ENCODE measurements around the gene SNURF.
"Not testable (repeated sequence)": the region's sequence is repeated elsewhere in the genome, so short reads cannot be mapped to it uniquely, and the experiment has no call there.

Gene SNURF

GRCh38 chr15:24971052-24971451 is 16.3 kb downstream of the SNURF start:
- no peak for DNase-seq (ENCODE audit: low read depth in 2 of 2)

DNA sequence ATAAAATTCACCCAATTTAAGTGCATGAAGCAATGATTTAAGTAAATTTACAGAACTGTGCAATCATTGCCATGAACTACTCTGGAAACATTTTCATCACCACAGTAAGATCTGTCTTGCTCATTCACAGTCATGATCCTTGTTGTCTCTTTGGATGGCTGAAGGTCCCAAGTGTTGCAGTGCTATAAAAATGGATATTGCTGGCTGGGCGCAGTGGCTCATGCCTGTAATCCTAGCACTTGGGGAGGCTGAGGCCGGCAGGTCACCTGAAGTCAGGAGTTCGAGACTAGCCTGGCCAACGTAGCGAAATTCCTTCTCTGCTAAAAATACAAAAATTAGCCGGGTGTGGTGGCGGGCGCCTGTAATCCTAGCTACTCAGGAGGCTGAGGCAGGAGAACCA is 17.0 kb downstream of the SNURF start:
- no peak for DNase-seq (ENCODE audit: low read depth in 2 of 2)

DNA sequence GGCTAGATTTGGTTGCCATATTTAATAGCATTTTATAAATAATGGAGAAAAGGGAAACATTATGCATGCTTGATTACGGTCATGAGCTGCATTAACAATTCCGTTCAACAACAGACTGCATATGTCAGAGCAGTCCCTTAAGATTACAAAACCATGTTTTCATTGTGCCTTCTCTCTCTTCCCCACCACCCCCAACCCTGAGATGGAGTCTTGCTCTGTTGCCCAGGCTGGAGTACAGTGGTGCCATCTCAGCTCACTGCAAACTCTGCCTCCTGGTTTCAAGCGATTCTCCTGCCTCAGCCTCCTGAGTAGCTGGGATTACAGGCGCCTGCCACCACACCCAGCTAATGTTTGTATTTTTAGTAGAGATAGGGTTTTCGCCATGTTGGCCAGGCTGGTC is 17.9 kb downstream of the SNURF start:
- DNase-seq (ENCODE audit: low read depth in 2 of 2) = not testable (repeated sequence)

- DNase-seq (ENCODE audit: low read depth in 2 of 2) = no peak
Observed at GRCh38 chr15:24976932-24977331, 22.1 kb downstream of the SNURF start.

- no peak for DNase-seq (ENCODE audit: low read depth in 2 of 2)
Observed at GRCh38 chr15:24977686-24978085, 22.9 kb downstream of the SNURF start.

DNA sequence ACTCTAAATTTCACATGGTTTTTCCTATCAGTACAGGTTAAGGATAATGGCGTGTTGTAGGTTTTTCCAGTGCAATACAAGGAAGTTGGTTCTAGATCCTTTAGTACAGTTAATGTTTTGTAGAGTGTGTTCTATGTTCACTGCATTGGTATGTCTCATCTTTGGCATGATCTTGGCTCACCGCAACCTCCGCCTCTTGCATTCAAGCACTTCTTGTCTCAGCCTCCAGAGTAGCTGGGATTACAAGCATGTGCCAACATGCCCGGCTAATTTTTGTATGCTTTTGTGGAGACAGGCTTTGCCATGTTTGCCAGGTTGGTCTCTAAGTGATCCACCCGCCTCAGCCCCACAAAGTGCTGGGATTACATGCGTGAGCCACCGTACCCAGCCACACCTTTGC is 30.4 kb downstream of the SNURF start:
- DNase-seq (ENCODE audit: low read depth in 2 of 2) = no peak

- no peak for DNase-seq (ENCODE audit: low read depth in 2 of 2)
Observed at GRCh38 chr15:24986653-24987052, 31.9 kb downstream of the SNURF start.

Measured in stimulated activated CD4-positive, alpha-beta T cell treated with anti-CD3 and anti-CD28 coated beads, Interleukin-12 subunit alpha, Interleukin-12 subunit beta, amount 100 ng/mL, for 24 hours (primary cell).